ENCODE results near the gene OR14C36.
"Not testable (repeated sequence)": the region's sequence is repeated elsewhere in the genome, so short reads cannot be mapped to it uniquely, and the experiment has no call there.

OR14C36 gene

DNA sequence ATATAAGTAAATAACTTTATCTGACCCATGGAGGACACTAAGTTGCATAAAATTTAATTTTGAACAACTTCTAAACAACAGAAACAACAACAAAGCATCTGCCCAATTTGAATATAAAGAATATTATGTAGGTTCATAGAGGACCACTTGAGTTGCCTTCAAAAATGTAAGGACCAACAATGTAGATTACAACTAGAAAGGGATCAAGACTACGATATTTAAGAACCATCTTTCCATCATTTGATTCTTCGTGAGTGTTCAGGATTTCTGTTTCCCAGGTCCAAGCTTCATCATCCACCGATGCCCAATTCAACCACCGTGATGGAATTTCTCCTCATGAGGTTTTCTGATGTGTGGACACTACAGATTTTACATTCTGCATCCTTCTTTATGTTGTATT lies at the start of gene OR14C36:
OR14C36 (plus strand) TSS at position 301 of the 400 bp plus-strand sequence; CDS start at position 301, 0 bp downstream.
- no peak for DNase-seq

- DNase-seq: no peak
Measured at GRCh38 chr1:248303324-248303723, 45.3 kb upstream of the OR14C36 start, which contains the start of gene OR2T12. Gene OR2T12, minus strand, starts transcription at chr1:248303424. Its CDS starts 7,846 bp downstream, at chr1:248295578.

- DNase-seq: not testable (repeated sequence)
Measured at GRCh38 chr1:248305672-248306071, 42.9 kb upstream of the OR14C36 start.

- DNase-seq: no peak
Measured at GRCh38 chr1:248306103-248306502, 42.5 kb upstream of the OR14C36 start.

GRCh38 chr1:248306740-248307139 lies 41.8 kb upstream of the OR14C36 start:
- not testable (repeated sequence) for DNase-seq

DNA sequence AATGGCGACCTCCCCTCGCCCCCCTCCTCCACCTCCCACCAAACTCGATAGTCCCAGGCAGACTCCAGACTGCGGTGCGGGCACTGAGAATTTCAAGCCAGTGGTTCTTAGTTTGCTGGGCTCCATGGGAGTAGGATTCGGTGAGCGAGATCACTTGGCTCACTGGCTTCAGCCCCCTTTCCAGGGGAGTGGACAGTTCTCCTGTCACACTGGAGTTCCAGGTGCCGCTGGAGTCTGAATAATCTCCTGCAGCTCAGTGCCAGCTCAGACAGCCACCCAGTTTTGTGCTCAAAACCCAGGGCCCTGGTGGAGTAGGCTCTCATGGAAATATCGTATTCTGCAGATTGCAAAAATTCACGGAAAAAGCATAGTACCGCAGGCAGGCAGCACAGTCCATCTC lies 31.8 kb upstream of the OR14C36 start:
- no peak for DNase-seq

DNA sequence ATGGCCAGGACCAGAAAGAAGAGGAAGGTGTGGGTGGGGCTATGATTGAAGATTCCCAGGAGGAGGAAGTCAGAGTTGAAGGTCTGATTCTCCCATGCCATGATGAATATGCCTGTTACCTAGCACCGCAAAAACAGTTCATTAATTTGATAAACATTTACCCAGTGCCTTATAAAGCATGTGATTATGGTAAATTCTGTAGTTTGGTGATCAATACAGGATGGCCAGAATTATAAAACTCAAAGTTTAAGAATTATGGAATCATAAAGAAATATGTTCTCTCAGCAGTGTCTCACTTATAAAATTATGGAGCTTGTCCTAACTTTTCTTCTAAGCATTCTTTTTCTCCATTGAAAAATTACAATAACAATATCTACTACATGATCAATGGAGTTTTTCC lies 24.1 kb upstream of the OR14C36 start, which contains the start of gene OR2M7:
OR2M7 (minus strand) TSS at position 101 of the 400 bp plus-strand sequence; CDS start at position 101, 0 bp downstream.
- no peak for DNase-seq

DNA sequence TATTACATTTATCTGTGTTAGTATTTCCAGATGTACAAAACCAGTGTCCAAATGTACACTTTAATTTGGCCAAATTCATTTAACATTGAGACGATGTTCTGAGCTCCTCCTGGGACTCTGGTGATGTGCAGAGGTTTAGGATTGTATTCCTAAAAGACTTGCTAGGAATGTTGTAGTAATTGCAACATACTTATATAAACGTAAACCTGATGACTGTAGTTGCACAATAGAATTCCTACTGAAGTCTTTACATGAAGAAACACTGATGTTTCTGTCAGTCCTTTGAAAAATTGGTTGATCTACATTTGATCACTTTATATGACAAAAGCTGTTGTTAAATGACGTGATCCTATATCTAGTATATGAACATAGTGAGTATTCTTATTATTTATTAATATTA lies 5.1 kb upstream of the OR14C36 start:
- no peak for DNase-seq

DNA sequence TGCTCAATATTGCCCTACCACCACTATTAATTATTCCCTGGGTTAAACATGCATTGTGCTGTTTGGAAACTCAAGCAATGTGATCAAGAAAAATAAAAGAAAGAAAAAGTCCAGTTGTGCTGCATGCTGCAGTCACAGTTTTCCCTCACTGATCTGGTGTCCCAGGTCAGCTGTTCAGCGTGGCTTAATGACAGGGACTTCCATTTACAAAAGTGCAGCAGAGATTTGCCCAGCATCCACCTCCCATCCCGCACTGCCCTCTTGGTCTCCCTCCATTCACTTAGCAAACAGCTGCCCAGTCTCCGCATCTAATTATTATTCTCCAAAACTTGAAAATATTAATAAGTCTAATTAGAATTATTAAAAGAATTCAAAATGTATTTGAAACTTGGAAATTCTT lies 10.8 kb downstream of the OR14C36 start:
- DNase-seq: no peak

- no peak for DNase-seq
Measured at GRCh38 chr1:248361121-248361715, 12.6 kb downstream of the OR14C36 start, which contains the start of gene OR2T4. Gene OR2T4, plus strand, starts transcription at chr1:248361665. Its CDS starts 0 bp downstream, at chr1:248361665.

GRCh38 chr1:248366609-248367008 lies 18.0 kb downstream of the OR14C36 start:
- DNase-seq: no peak

GRCh38 chr1:248372394-248372793 lies 23.8 kb downstream of the OR14C36 start:
- DNase-seq: no peak

DNA sequence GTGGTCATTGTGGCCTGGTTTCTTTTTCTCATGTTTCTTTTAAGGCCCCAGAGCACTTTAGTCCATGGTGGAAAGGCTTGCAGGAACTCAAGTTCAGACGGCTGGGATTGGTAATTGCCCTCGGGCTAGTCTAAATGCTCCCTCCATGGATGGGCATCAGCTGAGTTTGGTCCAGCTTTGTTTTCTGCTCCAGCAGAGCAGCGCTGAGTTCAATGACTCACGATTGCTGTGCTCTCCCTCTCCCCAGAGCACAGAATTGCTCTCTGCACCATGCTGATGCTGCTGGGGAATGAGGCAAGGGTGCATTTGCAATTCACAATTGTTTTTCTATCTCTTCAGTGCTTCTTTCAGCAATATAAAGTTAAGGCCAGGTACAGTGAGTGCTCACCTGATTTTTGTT lies 25.2 kb downstream of the OR14C36 start:
- DNase-seq: no peak

DNA sequence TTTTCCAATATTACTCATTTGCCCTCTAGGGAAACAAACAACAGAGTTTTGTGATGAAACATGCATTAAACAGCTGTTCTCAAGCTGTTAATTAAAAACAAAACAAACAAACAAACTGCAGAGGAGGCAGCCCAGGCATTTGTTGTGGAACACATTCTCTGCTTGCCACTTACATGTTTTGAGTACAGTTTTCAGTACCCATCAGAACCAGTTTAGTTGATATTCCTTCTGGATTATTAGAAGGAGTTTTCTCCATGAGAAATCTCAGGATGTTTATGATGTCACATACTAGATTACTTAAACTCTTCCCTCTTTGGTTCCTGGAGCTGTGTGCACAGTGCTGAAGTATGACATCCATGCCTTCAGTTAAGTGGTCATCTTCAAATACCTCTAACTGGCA lies 26.9 kb downstream of the OR14C36 start, which contains the start of gene OR2T6:
OR2T6 (plus strand) TSS at position 301 of the 400 bp plus-strand sequence. CDS start 11,863 bp downstream, outside the sequence.
- DNase-seq: no peak

GRCh38 chr1:248376916-248377315 lies 28.3 kb downstream of the OR14C36 start:
- DNase-seq: no peak

DNA sequence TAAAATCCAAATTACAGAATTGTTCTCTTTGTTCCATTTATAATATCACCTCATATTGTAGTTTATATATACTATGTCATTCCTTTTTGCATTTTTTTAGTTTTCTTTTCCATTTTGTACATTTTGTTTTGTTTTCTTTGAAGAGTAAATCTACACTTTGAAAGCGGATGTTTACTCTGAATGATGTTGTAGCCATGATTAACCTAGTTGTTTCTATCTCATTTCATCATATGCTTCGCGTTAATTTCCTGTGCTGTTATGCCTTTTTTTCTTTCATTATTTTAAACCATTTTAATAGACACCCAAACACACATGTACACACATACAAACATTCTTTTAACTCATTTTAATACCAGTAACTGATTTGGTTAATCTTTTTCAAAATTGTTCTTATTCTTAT lies 32.3 kb downstream of the OR14C36 start:
- no peak for DNase-seq

DNA sequence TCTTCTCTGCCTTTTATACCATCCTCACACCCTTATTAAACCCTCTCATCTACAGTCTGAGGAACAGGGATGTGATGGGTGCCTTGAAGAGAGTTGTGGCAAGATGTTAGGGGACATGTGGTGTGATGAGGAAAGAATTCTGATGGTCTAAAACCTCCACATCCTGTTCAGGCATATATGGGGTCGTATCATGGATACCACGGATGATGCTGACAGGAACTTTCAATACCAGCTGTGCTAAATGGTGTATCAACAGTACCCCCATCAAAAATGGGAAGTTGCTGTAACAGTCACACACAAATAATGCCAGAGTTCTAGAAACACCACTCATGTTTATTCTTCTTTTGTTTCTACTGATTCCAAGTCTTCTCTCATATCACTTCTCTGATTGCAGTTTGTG lies 39.9 kb downstream of the OR14C36 start:
- no peak for DNase-seq

DNA sequence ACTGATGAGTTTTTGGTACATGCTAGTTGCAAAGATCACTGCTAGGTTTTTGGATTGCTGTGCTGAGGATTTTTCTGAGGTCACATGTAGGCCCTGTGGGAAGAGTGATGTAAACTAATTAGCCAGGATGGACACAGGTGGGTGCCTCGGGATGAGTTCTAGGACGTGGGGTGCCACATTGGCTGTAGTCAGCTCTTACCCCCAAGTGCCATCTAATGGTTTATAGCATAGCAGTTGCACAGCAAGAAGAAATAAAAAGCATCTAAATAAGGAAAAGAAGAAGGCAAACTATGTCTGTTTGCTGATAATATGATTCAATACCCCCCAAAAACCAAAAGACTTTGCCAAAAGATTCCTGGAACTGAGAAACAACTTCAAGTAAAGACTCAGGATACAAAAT lies 44.5 kb downstream of the OR14C36 start:
- DNase-seq: no peak
